H9 (cell line): ENCODE results near the gene AARS1. TPM values are rescaled to one million over a fixed set of nuclear protein-coding genes. Genes with fewer than 3 reads are reported as not detected.
"Not testable (repeated sequence)": the region's sequence is repeated elsewhere in the genome, so short reads cannot be mapped to it uniquely, and the experiment has no call there.

ENCODE experiments used
- DNase-seq: peaks from one replicate; pipeline ENCODE4 v3.0.0-alpha.2; 2017
- H2AFZ ChIP-seq: one replicate; pipeline ENCODE4 v1.6.1; 2013; ENCODE audit warnings: mild to moderate bottlenecking, low read length, control low read depth, moderate library complexity
- H2AK5ac ChIP-seq: 2 replicates; pipeline ENCODE4 v1.6.1; 2013; ENCODE audit warnings: low read length, control low read depth, mixed read lengths; ENCODE audit not compliant: insufficient read length
- H2BK120ac ChIP-seq: one replicate; pipeline ENCODE4 v1.6.1; 2013; ENCODE audit warnings: low read depth, mild to moderate bottlenecking, low read length, control low read depth, inconsistent platforms; ENCODE audit not compliant: poor library complexity, severe bottlenecking
- H2BK12ac ChIP-seq: 2 replicates; pipeline ENCODE4 v1.6.1; 2013; ENCODE audit warnings: low read length, control low read depth, mixed read lengths, low read depth; ENCODE audit not compliant: insufficient read length
- H2BK15ac ChIP-seq: 2 replicates; pipeline ENCODE4 v1.6.1; 2013; ENCODE audit warnings: low read depth, low read length, control low read depth
- H2BK20ac ChIP-seq: one replicate; pipeline ENCODE4 v1.6.1; 2013; ENCODE audit warnings: low read depth, mild to moderate bottlenecking, low read length, control low read depth, inconsistent platforms; ENCODE audit not compliant: poor library complexity, severe bottlenecking
- H2BK5ac ChIP-seq: 2 replicates; pipeline ENCODE4 v1.6.1; 2013; ENCODE audit warnings: low read length, control low read depth, mixed read lengths; ENCODE audit not compliant: insufficient read length
- H3K14ac ChIP-seq: 2 replicates; pipeline ENCODE4 v1.6.1; 2013; ENCODE audit warnings: low read length, control low read depth; ENCODE audit not compliant: insufficient read depth
- H3K18ac ChIP-seq: 2 replicates; pipeline ENCODE4 v1.6.1; 2013; ENCODE audit warnings: low read depth, mild to moderate bottlenecking, mixed read lengths, low read length, control low read depth; ENCODE audit not compliant: insufficient read length
- H3K23ac ChIP-seq: 2 replicates; pipeline ENCODE4 v1.6.1; 2013; ENCODE audit warnings: low read length, control low read depth, mixed read lengths, low read depth; ENCODE audit not compliant: insufficient read length
- H3K23me2 ChIP-seq: 2 replicates; pipeline ENCODE4 v1.6.1; 2013; ENCODE audit warnings: low read depth, mild to moderate bottlenecking, mixed read lengths, low read length, control low read depth; ENCODE audit not compliant: insufficient read length, poor library complexity, severe bottlenecking
- H3K27ac ChIP-seq: 2 replicates; pipeline ENCODE4 v1.5.1; 2013; ENCODE audit warnings: low read length, control low read depth, mixed read lengths, low read depth; ENCODE audit not compliant: insufficient read length
- H3K27me3 ChIP-seq: 2 replicates; pipeline ENCODE4 v1.6.1; 2013; ENCODE audit warnings: low read length, control low read depth, inconsistent platforms; ENCODE audit not compliant: insufficient read depth
- H3K4ac ChIP-seq: 2 replicates; pipeline ENCODE4 v1.6.1; 2013; ENCODE audit warnings: low read depth, mild to moderate bottlenecking, control low read depth, inconsistent platforms, low read length, moderate library complexity
- H3K4me1 ChIP-seq: 2 replicates; pipeline ENCODE4 v1.6.1; 2013; ENCODE audit warnings: low read length, control low read depth, inconsistent platforms; ENCODE audit not compliant: insufficient read depth
- H3K4me2 ChIP-seq: 2 replicates; pipeline ENCODE4 v1.6.1; 2013; ENCODE audit warnings: low read length, control low read depth, mixed read lengths; ENCODE audit not compliant: insufficient read length, insufficient read depth
- H3K56ac ChIP-seq: 2 replicates; pipeline ENCODE4 v1.6.1; 2013; ENCODE audit warnings: low read depth, mild to moderate bottlenecking, mixed read lengths, low read length, control low read depth; ENCODE audit not compliant: insufficient read length
- H3K79me1 ChIP-seq: 2 replicates; pipeline ENCODE4 v1.6.1; 2013; ENCODE audit warnings: low read depth, mild to moderate bottlenecking, moderate library complexity, low read length, control low read depth, inconsistent platforms; ENCODE audit not compliant: insufficient read depth, poor library complexity, severe bottlenecking
- H3K79me2 ChIP-seq: 2 replicates; pipeline ENCODE4 v1.6.1; 2013; ENCODE audit warnings: low read length, control low read depth, inconsistent platforms; ENCODE audit not compliant: insufficient read depth
- H3K9ac ChIP-seq: 2 replicates; pipeline ENCODE4 v1.6.1; 2013; ENCODE audit warnings: low read length, control low read depth, mixed read lengths; ENCODE audit not compliant: insufficient read length; ENCODE audit errors: extremely low read depth
- H3K9me3 ChIP-seq: one replicate; pipeline ENCODE4 v1.6.1; 2013; ENCODE audit warnings: low read depth, low read length, inconsistent platforms; ENCODE audit not compliant: control insufficient read depth
- H3T11ph ChIP-seq: one replicate; pipeline ENCODE4 v1.6.1; 2013; ENCODE audit warnings: mild to moderate bottlenecking, low read length, control low read depth, inconsistent platforms
- H4K20me1 ChIP-seq: one replicate; pipeline ENCODE4 v1.6.1; 2013; ENCODE audit not compliant: control insufficient read depth, insufficient read length, insufficient read depth
- H4K5ac ChIP-seq: 2 replicates; pipeline ENCODE4 v1.6.1; 2013; ENCODE audit warnings: low read depth, mild to moderate bottlenecking, mixed read lengths, low read length, control low read depth; ENCODE audit not compliant: insufficient read length
- H4K8ac ChIP-seq: replicated peaks from 2 replicates; pipeline ENCODE4 v1.6.1; 2013; ENCODE audit warnings: low read length, control low read depth, mixed read lengths, low read depth; ENCODE audit not compliant: insufficient read length
- H4K91ac ChIP-seq: 2 replicates; pipeline ENCODE4 v1.6.1; 2013; ENCODE audit warnings: low read depth, mild to moderate bottlenecking, moderate library complexity, mixed read lengths, low read length, control low read depth; ENCODE audit not compliant: insufficient read length
- H3K27ac Mint-ChIP-seq, 3 experiments: 2 replicates in 2 of 3; 3 replicates in 1 of 3; pipeline ENCODE4 v1.8.0; 2020 to 2021; ENCODE audit warnings: mixed read lengths in 3 of 3, mild to moderate bottlenecking in 1 of 3, moderate library complexity in 1 of 3
- H3K27me3 Mint-ChIP-seq: 2 replicates; pipeline ENCODE4 v1.8.0; 2021; ENCODE audit warnings: low read depth, mild to moderate bottlenecking, moderate library complexity, mixed read lengths
- H3K36me3 Mint-ChIP-seq, 3 experiments: 2 replicates in 2 of 3; 3 replicates in 1 of 3; pipeline ENCODE4 v1.8.0; 2020 to 2021; ENCODE audit warnings: low read depth in 3 of 3, mixed read lengths in 3 of 3; ENCODE audit not compliant: insufficient read depth in 1 of 3
- H3K4me1 Mint-ChIP-seq, 2 experiments: 2 replicates each; pipeline ENCODE4 v1.8.0; 2020; ENCODE audit warnings: mixed read lengths in 2 of 2
- H3K4me3 Mint-ChIP-seq, 2 experiments: 2 replicates in 1 of 2; 3 replicates in 1 of 2; pipeline ENCODE4 v1.8.0; 2020 to 2021; ENCODE audit warnings: mild to moderate bottlenecking in 2 of 2, mixed read lengths in 2 of 2, moderate library complexity in 1 of 2
- H3K9me3 Mint-ChIP-seq, 2 experiments: 2 replicates in 1 of 2; 3 replicates in 1 of 2; pipeline ENCODE4 v1.8.0; 2020; ENCODE audit warnings: mild to moderate bottlenecking in 2 of 2, mixed read lengths in 2 of 2, moderate library complexity in 1 of 2
- WGBS: extraction: QIAGEN DNeasy Blood & Tissue Kit; methylation state at CpG from one replicate; pipeline ENCODE4 v1.1.7; 2013; ENCODE audit warnings: missing lambda C conversion rate, low lambda C conversion rate, mixed read lengths; ENCODE audit not compliant: insufficient read length; ENCODE audit errors: extremely low coverage; 5-methylcytosine and 5-hydroxymethylcytosine counted together
- total RNA-seq: library from RNA; stranded (reverse); gene quantifications from 2 replicates; pipeline ENCODE4 v1.2.1, GENCODE V29; 2021

The AARS1 gene
- total RNA-seq, 1 experiment from 2014 or later: 168 TPM

GRCh38 chr16:70225430-70225829 lies 63.9 kb downstream of the AARS1 start:
- H3K27me3 ChIP-seq, H3K27ac ChIP-seq, H3K4me1 Mint-ChIP-seq, H2BK120ac ChIP-seq, H2BK12ac ChIP-seq, H2BK5ac ChIP-seq, H4K20me1 ChIP-seq, H2AFZ ChIP-seq, H3K4me1 ChIP-seq, H4K5ac ChIP-seq, H3K14ac ChIP-seq, H3K9me3 ChIP-seq, H3K23ac ChIP-seq, H4K8ac ChIP-seq, H3K27me3 Mint-ChIP-seq, H3K23me2 ChIP-seq, H3K56ac ChIP-seq, H3K79me2 ChIP-seq, H3K27ac Mint-ChIP-seq, H3K18ac ChIP-seq, H2BK20ac ChIP-seq, H3K79me1 ChIP-seq, H3K4ac ChIP-seq, H2BK15ac ChIP-seq, H3K4me2 ChIP-seq, H3K4me3 Mint-ChIP-seq, H3K9me3 Mint-ChIP-seq, H3K9ac ChIP-seq, H2AK5ac ChIP-seq, H3T11ph ChIP-seq, DNase-seq, H4K91ac ChIP-seq: not testable (repeated sequence)
- peaks cover 14 to 46% (median 15%) of the 10 kb centered on the region in 3 experiments; a peak in 5 of 7 replicates for H3K36me3 Mint-ChIP-seq
- WGBS: no CpG with 5 or more reads among the region's 4 CpGs

DNA sequence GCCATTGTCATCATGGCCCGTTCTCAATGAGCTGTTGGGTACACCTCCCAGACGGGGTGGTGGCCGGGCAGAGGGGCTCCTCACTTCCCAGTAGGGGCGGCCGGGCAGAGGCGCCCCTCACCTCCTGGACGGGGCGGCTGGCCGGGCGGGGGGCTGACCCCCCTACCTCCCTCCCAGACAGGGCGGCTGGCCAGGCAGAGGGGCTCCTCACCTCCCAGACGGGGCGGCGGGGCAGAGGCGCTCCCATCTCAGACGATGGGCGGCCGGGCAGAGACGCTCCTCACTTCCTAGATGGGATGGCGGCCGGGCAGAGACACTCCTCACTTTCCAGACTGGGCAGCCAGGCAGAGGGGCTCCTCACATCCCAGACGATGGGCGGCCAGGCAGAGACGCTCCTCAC lies 64.7 kb downstream of the AARS1 start:
- not testable (repeated sequence) for H3K9me3 Mint-ChIP-seq, H3K27ac Mint-ChIP-seq, H3K4me2 ChIP-seq, H2BK5ac ChIP-seq, H2AK5ac ChIP-seq, H2BK12ac ChIP-seq, H3K18ac ChIP-seq, H3K4ac ChIP-seq, DNase-seq, H3K9me3 ChIP-seq, H3K4me3 Mint-ChIP-seq, H4K8ac ChIP-seq, H3T11ph ChIP-seq, H4K91ac ChIP-seq, H2BK15ac ChIP-seq, H2BK120ac ChIP-seq, H3K79me1 ChIP-seq, H3K27me3 Mint-ChIP-seq, H4K5ac ChIP-seq, H3K23me2 ChIP-seq, H3K4me1 ChIP-seq, H3K56ac ChIP-seq, H3K14ac ChIP-seq, H3K79me2 ChIP-seq, H3K9ac ChIP-seq, H3K23ac ChIP-seq, H3K4me1 Mint-ChIP-seq, H2AFZ ChIP-seq, H3K27ac ChIP-seq, H4K20me1 ChIP-seq, H2BK20ac ChIP-seq, H3K27me3 ChIP-seq
- WGBS: no CpG with 5 or more reads among the region's 24 CpGs
- peaks cover 14 to 51% (median 15%) of the 10 kb centered on the region in 3 experiments; a peak in 5 of 7 replicates for H3K36me3 Mint-ChIP-seq
